HG03025 (cell line): Measurements from ENCODE around the gene SLC15A2.
"Not testable (repeated sequence)": the region's sequence is repeated elsewhere in the genome, so short reads cannot be mapped to it uniquely, and the experiment has no call there.

Experiments
- ATAC-seq: cut with Tn5 transposase; IDR thresholded peaks from one replicate; pipeline ENCODE4 v1.9.1; 2021; ENCODE audit warnings: mild to moderate bottlenecking, moderate library complexity; ENCODE audit not compliant: unreplicated experiment, low FRiP score

The SLC15A2 gene

DNA sequence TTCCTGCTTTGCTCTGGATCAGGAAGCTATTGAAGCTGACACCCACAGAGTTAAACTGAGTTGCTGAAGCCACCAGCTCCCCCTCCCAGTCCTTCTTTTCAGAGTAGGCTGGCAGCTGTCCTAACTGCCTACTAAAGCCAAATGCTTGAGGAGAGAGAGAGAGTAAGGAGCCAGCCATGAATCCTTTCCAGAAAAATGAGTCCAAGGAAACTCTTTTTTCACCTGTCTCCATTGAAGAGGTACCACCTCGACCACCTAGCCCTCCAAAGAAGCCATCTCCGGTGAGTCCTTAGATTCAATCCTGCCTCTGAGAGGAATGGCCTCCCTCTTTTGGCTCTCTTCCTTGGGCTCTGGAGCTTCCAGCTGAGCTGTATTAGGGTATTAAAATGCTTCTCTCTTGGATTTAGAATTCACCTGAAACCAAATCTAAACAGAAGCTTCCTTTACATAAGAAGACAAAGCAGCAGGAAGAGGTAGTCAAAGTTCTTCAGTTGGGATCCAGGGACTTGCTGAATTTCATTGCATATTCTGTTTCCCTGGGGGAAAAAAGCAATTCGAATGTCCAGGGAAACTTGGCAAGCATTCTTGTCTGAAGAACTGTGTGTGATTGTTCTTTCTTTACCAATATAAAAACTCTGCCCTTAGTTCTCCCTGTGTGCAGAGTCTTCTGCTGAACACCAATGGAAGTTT lies at the start of gene SLC15A2:
SLC15A2 (plus strand) TSS at position 101 of the 690 bp plus-strand sequence; CDS start at position 177, 76 bp downstream.
- ATAC-seq = no peak

DNA sequence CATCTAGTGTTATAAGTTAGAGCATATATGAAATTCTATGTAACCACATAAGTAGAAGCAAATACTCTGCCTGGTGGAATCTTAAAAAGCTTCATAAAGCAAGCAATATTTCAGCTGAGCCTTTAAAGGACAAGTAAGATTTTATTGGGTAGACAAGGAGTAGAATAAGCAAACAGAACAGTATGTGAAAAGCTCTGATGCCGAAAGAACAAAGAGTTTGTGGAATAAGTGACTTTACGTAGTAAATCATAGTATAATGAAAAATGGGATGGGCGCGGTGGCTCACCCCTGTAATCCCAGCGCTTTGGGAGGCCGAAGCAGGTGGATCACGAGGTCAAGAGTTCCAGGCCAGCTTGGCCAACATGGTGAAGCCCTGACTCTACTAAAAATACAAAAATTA lies 49.3 kb upstream of the SLC15A2 start:
- no peak for ATAC-seq

DNA sequence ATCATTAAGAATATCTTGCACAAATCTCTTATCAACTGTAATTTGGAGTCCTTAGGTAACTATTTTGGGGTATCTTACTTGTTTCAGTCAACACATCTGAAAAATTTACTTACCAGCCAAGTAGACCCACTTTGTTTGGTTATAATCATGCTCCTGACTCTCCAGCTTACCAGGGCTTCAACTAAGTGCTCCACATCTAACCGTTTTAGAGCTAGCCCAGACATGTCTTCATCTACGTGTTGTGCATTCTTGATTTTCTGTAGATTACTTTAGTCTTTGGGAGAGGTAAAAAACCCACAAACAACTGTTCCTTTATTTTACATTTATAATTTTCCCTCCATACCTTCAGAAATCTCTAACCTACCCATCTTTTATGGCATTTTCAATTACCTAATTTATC lies 41.9 kb upstream of the SLC15A2 start:
- no peak for ATAC-seq

- no peak for ATAC-seq
Observed at GRCh38 chr3:121855555-121855954, 38.6 kb upstream of the SLC15A2 start.

GRCh38 chr3:121857778-121858177 lies 36.4 kb upstream of the SLC15A2 start:
- not testable (repeated sequence) for ATAC-seq

GRCh38 chr3:121863247-121863646 lies 31.0 kb upstream of the SLC15A2 start:
- not testable (repeated sequence) for ATAC-seq

DNA sequence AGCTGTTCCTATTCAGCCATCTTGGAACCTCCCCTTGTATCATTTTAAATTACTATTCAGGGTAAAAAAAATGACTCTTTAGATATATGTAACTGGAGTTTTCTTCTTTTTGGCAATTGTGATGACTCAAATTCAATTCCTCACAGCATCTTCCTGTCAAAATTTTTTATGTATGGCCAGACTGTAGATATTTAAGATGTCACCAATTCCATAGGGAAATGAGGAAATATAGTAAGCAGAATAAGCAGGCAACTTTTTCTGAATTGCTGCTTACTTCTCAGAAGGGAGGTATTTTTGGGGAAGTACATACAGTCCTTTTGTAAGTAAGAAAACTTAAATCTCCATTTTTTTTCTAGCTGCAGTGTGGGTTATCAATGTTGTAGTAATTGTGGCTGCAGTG lies 30.4 kb upstream of the SLC15A2 start:
- no peak for ATAC-seq

GRCh38 chr3:121869736-121870135 lies 24.5 kb upstream of the SLC15A2 start:
- no peak for ATAC-seq

DNA sequence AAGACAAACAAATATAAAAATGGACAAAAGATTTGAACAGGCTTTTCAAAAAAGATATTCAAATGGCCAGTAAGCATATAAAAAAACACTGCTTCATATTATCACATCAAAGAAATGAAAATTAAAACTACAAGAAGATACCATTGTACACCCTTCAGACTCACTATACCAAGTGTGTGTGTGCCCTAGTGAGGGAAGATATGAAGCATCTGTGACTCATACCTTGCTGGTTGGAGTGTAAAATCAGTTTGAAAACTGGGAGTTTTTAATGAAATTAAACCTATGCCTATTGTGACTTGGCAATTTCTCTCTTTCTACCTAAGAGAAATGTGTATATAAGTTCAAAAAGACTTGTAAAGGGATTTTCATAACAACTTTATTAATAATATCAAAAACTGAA lies 23.5 kb upstream of the SLC15A2 start:
- no peak for ATAC-seq

DNA sequence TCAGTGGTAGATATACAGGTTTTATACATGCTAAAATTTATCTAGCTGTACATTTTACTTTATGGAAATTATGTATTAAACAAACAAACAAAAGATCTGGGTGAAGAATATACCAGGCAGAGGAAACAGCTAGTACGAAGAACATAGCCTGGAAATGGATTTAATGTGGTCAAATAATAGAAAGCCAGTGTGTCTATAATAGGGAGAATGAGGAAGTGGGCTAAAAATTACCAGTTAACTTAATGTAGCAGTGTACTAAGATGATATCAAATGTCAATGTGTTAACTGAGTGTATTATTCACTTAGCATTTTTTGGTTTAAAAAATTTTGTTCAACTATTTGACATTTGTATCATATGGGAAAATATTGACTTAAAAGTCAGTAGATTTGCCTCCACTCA lies 22.8 kb upstream of the SLC15A2 start:
- no peak for ATAC-seq

DNA sequence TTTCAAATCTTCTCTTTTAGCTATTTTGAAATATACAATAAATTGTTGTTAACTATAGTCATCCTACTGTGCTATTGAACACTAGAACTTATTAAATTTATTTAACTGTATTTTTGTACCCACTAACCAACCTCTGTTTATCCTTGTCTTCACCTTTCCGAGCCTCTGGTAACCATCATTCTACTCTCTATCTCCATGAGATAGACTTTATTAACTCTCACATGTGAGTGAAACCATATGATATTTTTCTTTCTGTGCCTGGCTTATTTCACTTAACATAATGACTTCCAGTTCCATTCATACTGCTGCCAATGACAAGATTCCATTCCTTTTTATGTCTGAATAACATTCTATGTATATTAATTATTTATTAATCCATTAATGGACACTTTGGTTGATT lies 15.8 kb upstream of the SLC15A2 start:
- ATAC-seq = no peak

DNA sequence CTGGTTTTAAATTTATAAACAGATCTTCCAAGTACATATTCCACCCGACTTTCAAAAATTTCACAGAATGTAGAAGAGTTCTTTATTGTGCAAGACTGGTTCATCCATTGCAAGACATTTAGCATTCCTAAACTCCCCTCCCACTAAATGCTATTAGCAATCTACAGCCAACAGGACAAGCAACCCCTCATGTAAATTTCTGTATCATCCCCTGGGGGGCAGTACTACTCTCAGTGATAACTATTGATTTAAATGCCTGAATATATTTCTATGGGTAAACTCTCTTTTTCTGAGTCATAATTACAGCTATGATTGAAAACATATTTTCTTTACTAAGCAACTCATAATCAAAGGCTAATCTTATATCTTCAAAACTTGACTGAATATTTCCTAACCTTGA lies 10.7 kb upstream of the SLC15A2 start:
- ATAC-seq = no peak

GRCh38 chr3:121885386-121885785 lies 8.8 kb upstream of the SLC15A2 start:
- ATAC-seq = no peak

GRCh38 chr3:121895121-121895520 lies 920 bp downstream of the SLC15A2 start:
- ATAC-seq = no peak

- ATAC-seq = no peak
Observed at GRCh38 chr3:121895736-121896135, 1.5 kb downstream of the SLC15A2 start.

DNA sequence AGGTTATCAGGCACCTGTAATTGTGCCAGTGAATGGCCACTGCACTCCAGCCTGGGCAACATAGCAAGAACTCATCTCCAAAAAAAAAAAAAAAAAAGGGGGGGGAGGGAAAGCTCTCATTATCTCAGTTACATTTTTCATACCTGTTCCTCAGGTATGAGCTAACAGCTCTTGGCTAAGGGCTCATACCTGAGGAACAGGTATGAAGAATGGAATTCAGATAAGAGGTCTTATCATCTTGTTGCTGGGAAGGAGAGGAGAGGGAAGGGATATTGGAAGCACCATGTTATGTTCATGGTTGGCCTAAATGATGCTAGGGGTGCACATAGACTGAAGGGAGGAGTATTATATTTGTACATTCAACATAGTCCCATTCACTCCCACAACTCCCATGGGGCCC lies 2.6 kb downstream of the SLC15A2 start:
- ATAC-seq = no peak

DNA sequence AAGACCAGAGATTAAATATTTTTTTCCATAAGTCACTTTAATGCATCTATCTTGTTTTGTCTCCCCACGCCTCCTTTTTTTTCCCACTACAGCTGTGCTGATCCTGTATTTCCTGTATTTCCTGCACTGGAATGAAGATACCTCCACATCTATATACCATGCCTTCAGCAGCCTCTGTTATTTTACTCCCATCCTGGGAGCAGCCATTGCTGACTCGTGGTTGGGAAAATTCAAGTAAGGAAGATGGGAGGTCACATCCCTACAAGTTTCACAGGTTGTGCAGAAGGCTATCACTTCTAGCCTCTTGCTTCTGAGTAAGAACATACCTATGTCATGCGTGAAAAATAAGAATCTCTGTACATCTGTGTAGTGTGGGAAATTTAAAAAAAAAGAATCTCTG lies 3.1 kb downstream of the SLC15A2 start:
- ATAC-seq = no peak

DNA sequence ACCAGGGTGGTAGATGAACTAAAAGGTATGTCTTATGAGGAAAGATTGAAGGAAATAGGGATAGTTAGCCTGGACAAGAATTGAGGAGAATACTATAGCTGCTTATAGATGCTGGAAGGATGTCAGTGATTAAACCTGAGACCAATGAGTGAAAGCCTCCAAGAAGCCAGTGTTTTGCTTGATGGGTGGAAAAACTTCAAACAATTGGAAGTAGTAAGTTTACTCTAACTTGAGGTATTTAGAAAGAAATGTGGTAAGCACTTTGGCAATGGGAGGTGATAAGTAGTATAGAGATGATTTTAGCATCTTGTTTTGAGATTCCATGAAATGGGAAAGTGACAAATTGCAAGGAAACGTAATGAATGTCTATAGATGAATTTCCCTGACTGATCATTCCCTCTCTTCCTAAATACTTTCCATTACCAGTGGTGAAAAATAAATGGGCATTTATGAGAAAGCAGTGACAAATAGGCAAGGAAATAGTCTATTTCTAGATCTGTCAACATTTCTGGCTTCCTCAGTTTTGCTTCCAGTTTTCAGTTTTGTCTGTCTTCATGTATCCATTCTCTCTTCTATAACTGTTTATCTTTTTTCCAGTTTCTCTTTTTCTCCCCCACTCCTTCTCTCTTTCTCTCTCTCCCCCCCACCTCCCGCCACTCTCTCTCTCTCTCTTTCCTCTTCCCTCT lies 19.2 kb downstream of the SLC15A2 start:
- ATAC-seq = no peak

DNA sequence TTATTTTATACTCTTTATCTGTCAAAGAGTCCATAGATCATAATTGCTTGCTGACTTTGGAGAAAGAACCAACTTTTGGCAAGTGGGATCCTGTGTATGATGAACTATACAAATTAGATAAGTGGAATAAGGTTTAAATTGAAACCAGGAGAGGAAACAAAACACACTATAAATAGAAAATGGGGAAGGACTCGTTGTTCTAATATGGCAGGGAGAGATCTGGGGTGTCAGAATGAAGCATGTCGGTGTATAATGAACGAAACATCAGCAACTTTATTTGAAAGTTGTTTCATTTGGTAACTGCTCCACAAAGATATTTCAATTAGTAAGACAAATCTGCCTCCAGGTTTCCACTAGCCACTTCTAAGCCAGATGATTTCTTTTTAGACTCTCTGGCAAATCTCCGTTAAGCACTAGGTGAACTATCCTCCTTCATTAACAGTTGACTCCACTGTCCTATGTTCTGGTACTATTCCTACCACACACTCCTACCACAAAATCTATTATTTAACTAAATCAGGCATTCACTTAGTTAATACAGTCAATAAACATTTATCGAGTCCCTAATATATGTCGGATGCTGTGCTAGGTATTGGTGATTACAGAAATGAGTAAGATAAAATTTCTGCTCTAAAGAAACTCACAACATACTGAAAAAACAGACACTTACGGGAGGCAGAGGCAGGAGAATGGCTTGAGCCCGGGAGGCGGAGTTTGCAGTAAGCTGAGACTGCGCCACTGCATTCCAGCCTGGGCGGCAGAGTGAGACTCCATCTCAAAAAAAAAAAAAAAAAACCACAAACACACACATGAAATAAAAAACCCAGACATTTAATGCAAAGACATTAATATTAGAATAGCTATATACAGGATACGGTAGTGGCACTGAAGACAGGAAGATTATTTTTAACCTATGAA lies 20.1 kb downstream of the SLC15A2 start:
- no peak for ATAC-seq

DNA sequence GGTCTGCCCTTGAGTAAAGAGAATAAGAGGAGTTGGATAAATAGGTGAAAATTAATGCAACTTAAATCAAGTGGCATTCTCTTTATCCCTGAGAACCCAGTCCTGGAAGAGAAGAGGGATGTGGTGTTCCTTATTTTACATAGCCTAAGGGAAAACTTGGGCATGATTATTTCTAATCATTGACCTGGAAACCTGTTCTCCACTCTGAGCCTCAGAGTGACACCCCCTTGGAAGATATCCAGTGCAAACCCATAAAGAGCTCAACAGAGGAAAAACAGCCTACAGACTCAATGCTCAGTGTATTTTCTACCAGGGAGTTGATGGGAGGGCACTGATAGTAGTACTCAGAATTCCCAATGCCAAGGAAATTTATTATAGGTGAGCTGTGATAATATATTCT lies 22.0 kb downstream of the SLC15A2 start:
- no peak for ATAC-seq

GRCh38 chr3:121918779-121919483 lies 24.7 kb downstream of the SLC15A2 start:
- no peak for ATAC-seq
